ENCODE data around the gene COL4A2.

DNA sequence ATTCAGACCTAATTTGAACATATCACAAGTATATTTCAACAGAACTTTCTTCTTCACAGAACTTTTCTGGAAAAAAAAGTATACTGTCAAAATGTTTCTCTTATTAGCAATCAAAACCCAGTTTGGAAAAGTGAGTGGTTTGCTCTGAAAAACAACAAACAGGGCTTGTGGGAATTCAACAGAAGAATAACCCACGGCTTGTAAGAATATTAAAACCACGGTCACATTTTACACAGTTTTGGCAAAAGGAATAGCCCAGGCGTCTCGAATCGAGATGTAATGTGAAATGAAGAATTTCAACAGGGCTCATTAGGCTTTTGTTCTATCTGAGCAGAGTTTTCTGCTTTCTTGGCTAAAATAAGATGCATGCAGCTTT is 70.7 kb downstream of the COL4A2 start:
- TF ChIP-seq POLR2A (IDR thresholded peaks at IDR 0.05; ENCODE audit: low read depth, low read length) (no peak), TAF1 (IDR thresholded peaks at IDR 0.05; ENCODE audit: borderline replicate concordance, low read depth, low read length) (no peak), POLR2AphosphoS5 (IDR thresholded peaks at IDR 0.05; ENCODE audit: low read depth, low read length) (no peak)
